Tongue (tissue), 2 donors: ENCODE data around the gene SNRK. TPM values are rescaled to one million over a fixed set of nuclear protein-coding genes. Genes with fewer than 3 reads are reported as not detected.
"Not testable (repeated sequence)": the region's sequence is repeated elsewhere in the genome, so short reads cannot be mapped to it uniquely, and the experiment has no call there.

Source experiments
- DNase-seq: peaks from one replicate; pipeline ENCODE4 v3.0.0-alpha.2; 2015
- total RNA-seq: library from RNA; depleted of rRNA; stranded (reverse); fragments of >200 nt; gene quantifications from one replicate; pipeline ENCODE4 v1.2.3, GENCODE V29; 2014

Gene SNRK
- total RNA-seq, 1 donor from 2014 or later = 79.3 TPM

DNA sequence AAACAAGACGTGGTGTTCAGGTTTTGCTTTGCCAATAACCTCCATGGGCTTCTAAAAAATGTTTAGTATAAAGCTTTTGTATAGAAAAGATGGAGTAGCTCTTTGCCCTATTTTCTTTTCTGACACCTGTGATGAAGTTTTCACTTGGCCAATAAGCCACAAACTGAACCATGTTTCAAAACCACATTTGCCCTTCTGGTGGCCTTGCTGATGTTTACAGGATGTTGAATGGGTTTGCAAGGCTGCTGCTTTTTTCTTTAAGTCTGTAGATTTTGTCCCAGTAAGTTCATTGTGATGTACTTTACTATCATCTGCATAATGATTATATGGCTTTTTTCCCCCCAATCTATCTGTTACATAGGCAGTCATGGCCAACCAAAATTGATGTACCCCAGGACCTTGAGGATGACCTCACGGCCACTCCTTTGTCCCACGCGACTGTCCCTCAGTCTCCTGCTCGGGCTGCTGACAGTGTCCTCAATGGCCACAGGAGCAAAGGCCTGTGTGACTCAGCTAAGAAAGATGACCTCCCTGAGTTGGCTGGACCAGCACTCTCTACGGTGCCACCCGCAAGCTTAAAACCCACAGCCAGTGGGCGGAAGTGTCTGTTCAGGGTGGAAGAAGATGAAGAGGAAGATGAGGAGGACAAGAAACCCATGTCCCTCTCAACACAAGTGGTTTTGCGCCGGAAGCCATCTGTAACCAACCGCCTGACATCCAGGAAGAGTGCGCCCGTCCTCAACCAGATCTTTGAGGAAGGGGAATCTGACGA is 60.8 kb downstream of the SNRK start:
- DNase-seq = no peak

GRCh38 chr3:43347774-43348173 is 61.4 kb downstream of the SNRK start:
- DNase-seq = no peak

DNA sequence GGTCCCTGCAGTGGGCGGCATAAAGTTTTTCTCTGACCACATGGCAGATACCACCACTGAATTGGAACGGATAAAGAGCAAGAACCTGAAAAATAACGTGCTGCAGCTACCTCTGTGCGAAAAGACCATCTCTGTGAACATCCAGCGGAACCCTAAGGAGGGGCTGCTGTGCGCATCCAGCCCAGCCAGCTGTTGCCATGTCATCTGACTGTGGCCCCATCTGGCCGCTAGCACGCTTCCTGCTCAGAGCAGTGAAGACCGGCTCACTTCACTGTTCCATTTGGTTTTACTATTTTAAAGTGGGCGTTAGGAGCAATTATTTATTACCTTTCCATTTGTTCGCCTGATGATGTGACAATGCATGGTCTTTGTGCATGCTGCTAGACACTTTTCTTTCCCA is 62.0 kb downstream of the SNRK start:
- DNase-seq = no peak

DNA sequence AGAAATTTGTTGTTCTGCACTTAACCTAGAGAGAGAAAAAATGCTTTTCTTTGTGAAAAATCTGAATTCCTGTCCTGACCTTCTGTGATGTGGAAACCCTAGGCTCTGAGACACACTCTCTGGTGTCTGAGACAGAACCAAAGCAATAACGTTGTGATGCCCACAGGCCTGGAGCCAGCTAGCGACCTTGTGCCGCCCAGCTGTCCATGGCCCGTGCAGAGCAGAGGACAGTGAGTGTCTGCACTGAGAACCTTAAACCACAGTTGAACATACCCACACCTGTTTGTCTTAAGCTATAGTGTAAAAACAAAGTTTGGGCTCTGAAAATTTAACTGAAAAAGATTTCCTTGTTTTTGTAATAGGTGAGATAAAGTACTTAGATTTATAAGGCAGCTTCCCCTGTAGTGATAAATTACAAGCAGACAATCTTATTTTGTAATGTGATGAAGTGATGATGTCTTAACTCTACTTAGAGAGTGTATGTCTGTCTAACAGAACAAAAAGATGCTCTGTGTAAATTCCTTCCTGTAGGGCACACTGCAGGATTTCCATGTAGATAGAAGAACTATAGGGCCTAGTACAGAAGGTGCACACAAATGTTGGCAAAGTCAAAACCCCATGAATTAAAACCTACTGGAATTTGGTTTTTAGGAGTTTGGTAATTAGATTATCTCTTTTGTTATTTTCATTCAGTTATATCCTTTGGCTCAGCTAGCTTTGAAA is 62.7 kb downstream of the SNRK start:
- peak; percentile 26 for DNase-seq

- DNase-seq = peak; percentile 47
Observed at GRCh38 chr3:43349716-43350115, 63.4 kb downstream of the SNRK start.

DNA sequence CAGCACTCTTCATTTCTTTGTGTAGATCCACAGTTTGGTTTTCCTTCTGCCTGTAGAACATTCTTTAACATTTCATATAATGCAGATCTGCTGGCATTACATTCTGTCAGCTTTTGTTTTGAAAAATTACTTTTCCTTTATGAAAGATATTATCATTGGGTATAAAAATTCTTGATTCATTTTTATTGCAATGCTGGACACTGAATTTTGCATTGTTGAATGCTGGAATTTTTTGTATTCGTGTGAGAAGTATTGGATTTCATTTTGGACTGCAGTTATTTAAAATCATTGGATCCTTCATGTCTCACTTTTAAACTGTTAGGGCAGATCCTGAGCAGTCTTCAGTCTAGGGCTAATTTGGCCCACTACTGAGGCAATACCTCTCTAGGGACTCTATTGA is 67.1 kb downstream of the SNRK start:
- no peak for DNase-seq

GRCh38 chr3:43353923-43354670 is 67.8 kb downstream of the SNRK start:
- DNase-seq = no peak

DNA sequence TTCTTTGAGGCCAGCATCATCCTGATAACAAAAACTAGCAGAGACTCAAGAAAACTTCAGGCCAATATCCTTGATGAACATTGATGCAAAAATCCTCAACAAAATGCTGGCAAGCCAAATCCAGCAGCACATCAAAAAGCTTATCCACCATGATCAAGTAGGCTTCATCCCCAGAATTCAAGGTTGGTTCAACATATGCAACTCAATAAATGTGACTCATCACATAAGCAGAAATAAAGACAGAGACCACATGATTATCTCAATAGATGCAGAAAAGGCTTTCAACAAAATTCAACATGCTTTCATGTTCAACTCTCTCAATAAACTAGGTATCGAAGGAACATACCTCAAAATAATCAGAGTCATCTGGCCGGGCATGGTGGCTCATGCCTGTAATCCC is 69.7 kb downstream of the SNRK start:
- not testable (repeated sequence) for DNase-seq

DNA sequence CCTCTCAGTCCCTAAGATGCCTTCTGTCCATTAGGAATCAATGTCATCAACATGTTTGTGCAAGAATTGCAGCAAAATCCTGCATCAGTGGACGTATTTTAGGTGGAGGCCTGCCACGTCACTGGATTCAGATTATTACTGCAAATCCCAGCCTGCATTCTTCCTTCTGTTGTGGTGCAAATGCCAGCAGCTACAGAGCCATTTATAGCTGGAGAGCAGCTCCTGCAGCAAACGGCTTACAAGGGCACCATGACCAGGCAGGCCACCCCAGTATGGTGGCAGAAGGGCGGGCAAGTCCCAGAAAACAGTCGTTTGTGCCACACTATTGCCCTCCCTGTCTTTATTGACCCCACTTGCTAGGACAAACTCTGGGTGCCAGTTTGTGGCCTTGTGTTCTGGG is 74.7 kb downstream of the SNRK start:
- no peak for DNase-seq

DNA sequence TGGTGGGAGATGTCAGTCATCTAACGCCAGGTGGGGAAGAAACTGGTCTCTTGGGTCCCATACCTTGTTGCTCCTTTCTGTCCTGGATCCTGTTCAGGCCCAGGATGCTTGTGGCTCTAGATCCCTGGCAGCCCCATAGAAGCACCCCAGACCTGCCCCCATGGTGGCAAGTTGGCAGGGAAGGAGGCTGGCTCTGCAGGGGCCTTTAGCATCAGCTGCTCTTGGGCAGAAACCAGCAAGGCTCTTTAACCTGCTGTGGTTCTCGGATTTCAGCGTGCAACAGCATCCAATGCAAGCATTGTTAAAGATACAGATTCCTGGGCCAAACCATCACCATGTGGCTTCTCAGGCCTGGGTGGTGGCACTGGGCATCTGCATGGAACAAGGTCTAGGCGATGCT is 75.8 kb downstream of the SNRK start:
- DNase-seq = no peak

DNA sequence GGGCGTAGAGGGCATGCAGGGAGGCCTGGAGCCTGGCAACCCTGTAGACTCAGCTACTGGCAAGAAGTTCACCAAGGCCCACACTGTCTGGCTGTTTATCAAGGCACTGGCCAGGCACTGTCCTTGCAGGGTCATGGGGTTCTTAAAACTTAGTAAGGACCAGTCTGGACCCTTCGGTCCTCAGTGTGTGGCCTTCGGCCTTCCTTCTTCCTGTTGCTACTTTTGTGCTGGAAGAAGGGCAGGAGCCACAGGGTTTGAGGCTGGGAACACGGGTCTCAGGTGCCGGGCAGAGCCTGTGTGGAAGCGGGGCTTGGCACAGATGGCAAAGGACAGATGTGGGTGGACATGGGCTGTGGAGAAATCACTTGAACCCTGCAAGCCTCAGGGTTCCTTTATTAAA is 76.6 kb downstream of the SNRK start:
- no peak for DNase-seq

DNA sequence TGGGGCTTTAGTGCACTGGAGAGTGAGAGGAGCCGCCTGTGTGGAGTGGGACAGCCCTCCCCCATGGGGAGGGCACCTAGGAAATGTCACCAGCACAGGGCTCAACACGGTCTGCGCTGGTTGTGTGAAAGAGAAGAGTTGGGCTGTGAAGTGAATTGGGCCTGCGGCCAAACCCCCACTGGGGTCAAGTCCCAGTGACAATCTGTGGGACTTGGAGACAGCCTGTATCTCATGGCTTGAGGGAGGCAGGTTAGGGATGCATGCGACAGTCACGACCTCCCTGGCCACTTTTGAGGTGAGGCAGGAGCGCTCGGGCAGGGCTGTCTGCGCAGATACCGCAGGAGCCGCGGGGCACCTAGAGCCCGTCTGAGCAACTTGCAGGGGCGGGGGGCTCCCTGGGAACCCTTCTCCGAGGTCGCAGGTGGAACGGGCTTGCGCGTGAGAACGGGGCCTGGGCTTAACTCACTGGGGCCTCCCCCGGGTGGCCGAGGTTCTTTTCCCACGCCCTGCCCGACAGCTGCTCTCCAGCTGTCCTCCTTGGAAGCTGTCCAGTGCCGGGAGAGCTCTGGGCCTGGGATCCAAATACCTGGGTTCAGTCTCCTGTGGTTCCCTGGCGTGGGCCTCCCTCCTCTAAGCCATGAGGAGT is 77.4 kb downstream of the SNRK start:
- peak; percentile 93 for DNase-seq

- no peak for DNase-seq
Observed at GRCh38 chr3:43364494-43364893, 78.2 kb downstream of the SNRK start.

GRCh38 chr3:43364926-43365325 is 78.6 kb downstream of the SNRK start:
- no peak for DNase-seq

DNA sequence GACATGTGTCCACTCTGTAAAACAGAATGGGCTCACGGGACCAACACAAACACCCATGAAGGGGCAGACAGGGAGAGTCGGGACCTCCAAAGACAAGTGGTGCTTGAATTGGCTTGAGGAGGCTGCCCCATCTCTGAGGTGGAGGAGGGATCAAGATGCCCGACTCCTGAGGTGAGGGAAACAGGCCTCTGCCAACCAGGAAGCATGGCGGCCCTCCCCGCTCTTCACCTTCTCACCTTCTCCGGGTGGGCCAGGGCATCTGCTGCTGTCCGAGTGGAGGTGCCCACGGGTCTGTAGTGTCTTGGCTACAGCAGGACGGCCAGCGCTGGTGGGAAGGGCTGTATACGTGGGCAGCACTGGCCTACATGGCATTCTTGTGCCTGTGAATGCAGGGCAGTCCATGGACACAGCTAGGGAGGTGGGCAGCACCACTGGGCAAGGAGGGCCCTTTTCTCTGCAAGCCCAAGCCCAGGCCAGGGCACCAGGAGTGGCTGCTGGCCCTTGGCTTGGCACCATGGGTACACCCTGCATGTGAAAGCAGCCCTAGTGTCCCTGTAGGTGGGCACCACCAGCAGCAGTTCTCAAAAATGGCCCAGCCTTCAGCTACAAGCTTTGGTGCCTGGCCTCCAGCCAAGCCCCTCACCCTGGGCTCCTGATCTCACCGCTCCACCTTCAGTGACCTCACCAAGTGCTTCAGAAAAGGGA is 79.4 kb downstream of the SNRK start:
- DNase-seq = no peak

- peak; percentile 79 for DNase-seq
Observed at GRCh38 chr3:43366481-43366880, 80.1 kb downstream of the SNRK start.

- peak; percentile 72 for DNase-seq
Observed at GRCh38 chr3:43366885-43367284, 80.5 kb downstream of the SNRK start.

- DNase-seq = no peak
Observed at GRCh38 chr3:43369404-43370292, 83.3 kb downstream of the SNRK start.

DNA sequence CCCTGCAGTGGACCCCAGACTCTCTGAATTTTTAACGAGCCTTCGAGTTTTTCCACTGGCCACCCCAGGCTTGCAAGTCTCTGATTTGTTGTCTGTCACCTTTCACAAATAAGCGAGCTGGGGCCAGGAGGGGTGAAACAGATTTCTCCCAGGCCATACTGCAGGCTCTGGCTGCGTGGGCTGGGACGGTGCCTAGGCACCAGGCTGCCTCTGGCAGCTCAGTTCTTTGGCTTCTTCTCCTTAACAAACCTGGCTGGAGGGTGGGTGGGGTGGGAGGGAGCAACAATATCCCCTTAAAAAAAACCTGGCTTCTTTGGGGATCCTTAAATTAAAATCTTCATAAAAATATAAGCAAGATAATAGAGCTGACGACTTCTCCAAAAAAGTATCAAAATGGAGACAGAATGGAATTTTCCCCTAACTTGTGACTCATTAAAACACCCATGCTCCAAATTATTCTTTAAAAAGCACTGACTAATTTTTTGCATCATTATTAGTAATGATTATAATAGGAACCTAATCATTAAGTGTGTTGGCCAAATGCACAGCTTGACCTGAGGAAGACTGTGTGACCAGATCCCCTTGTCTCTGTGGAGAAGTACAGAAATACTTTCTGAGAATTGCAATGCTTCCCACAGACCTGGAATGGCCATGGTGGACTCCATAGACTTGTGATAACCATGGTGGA is 84.1 kb downstream of the SNRK start:
- DNase-seq = no peak

GRCh38 chr3:43371494-43371893 is 85.2 kb downstream of the SNRK start:
- no peak for DNase-seq
